Liver (tissue), 9 donors: ENCODE measurements around the gene THBS1. TPM values are rescaled to one million over a fixed set of nuclear protein-coding genes. Genes with fewer than 3 reads are reported as not detected.

ENCODE experiments used
- DNase-seq: peaks from one replicate; pipeline ENCODE4 v3.0.0-alpha.2; 2017; ENCODE audit warnings: low spot score
- H3K27ac ChIP-seq, 2 donors: one replicate each; pipeline ENCODE4 v1.7.0; 2013; ENCODE audit warnings: inconsistent platforms in 2 of 2, low read length in 2 of 2, control low read depth in 1 of 2, low read depth in 1 of 2, mild to moderate bottlenecking in 1 of 2
- H3K27me3 ChIP-seq, 4 donors: one replicate each; pipeline versions ENCODE4 v1.6.1 to v1.7.0; 2013; ENCODE audit warnings: low read length in 3 of 4, inconsistent platforms in 1 of 4, mild to moderate bottlenecking in 1 of 4, moderate library complexity in 1 of 4; ENCODE audit not compliant: control insufficient read depth in 4 of 4, insufficient read depth in 4 of 4
- H3K36me3 ChIP-seq, 4 donors: one replicate each; pipeline versions ENCODE4 v1.6.1 to v1.7.0; 2013; ENCODE audit warnings: low read length in 3 of 4, mild to moderate bottlenecking in 3 of 4, low read depth in 1 of 4, moderate library complexity in 1 of 4; ENCODE audit not compliant: control insufficient read depth in 4 of 4, insufficient read depth in 3 of 4
- H3K4me1 ChIP-seq, 4 donors: one replicate each; pipeline versions ENCODE4 v1.6.1 to v1.7.0; 2013; ENCODE audit warnings: low read length in 3 of 4, mild to moderate bottlenecking in 3 of 4, moderate library complexity in 1 of 4; ENCODE audit not compliant: control insufficient read depth in 4 of 4, insufficient read depth in 4 of 4
- H3K4me3 ChIP-seq, 3 donors: one replicate each; pipeline versions ENCODE4 v1.6.1 to v1.7.0; 2013; ENCODE audit warnings: low read length in 3 of 3, control low read depth in 1 of 3, low read depth in 1 of 3, mild to moderate bottlenecking in 1 of 3
- H3K9ac ChIP-seq, 2 donors: one replicate each; pipeline ENCODE4 v1.7.0; 2013; ENCODE audit warnings: low read length in 2 of 2, mild to moderate bottlenecking in 2 of 2, moderate library complexity in 2 of 2, control low read depth in 1 of 2, low read depth in 1 of 2
- H3K9me3 ChIP-seq, 4 donors: one replicate each; pipeline versions ENCODE4 v1.6.1 to v1.7.0; 2013; ENCODE audit warnings: low read length in 3 of 4; ENCODE audit not compliant: control insufficient read depth in 4 of 4
- CTCF ChIP-seq: fragments of 150-350 bp; IDR thresholded peaks from 2 replicates; pipeline ENCODE4 v1.5.1; 2017; ENCODE audit warnings: improper control_type of control experiment, low read depth, low read length; ENCODE audit not compliant: missing input control
- EGR1 ChIP-seq, 2 donors: IDR thresholded peaks; 2 replicates each; pipeline ENCODE4 v1.6.1; 2016 to 2018; ENCODE audit warnings: antibody characterized with exemption in 2 of 2, low read depth in 2 of 2
- FOXA1 ChIP-seq: IDR thresholded peaks from 2 replicates; pipeline ENCODE4 v1.6.1; 2016; ENCODE audit warnings: antibody characterized with exemption
- FOXA2 ChIP-seq: IDR thresholded peaks from 2 replicates; pipeline ENCODE4 v1.6.1; 2016; ENCODE audit warnings: antibody characterized with exemption
- GABPA ChIP-seq, 2 donors: IDR thresholded peaks in 1 of 2; conservative IDR thresholded peaks in 1 of 2; 2 replicates each; pipeline ENCODE4 v1.6.1; 2016; ENCODE audit warnings: antibody characterized with exemption in 2 of 2, mild to moderate bottlenecking in 1 of 2, moderate library complexity in 1 of 2
- HNF4A ChIP-seq, 2 donors: conservative IDR thresholded peaks; 2 replicates each; pipeline ENCODE4 v1.6.1; 2016; ENCODE audit warnings: antibody characterized with exemption in 2 of 2, mild to moderate bottlenecking in 2 of 2
- HNF4G ChIP-seq: IDR thresholded peaks from 2 replicates; pipeline ENCODE4 v1.6.1; 2016; ENCODE audit warnings: antibody characterized with exemption
- JUND ChIP-seq, 2 donors: IDR thresholded peaks; 2 replicates each; pipeline ENCODE4 v1.6.1; 2016; ENCODE audit warnings: antibody characterized with exemption in 2 of 2
- MAX ChIP-seq: IDR thresholded peaks from 2 replicates; pipeline ENCODE4 v1.6.1; 2016; ENCODE audit warnings: antibody characterized with exemption
- NR2F2 ChIP-seq: IDR thresholded peaks from 2 replicates; pipeline ENCODE4 v1.6.1; 2016; ENCODE audit warnings: antibody characterized with exemption
- RAD21 ChIP-seq, 2 donors: IDR thresholded peaks; 2 replicates each; pipeline ENCODE4 v1.6.1; 2016; ENCODE audit warnings: antibody characterized with exemption in 2 of 2, mild to moderate bottlenecking in 2 of 2
- REST ChIP-seq: IDR thresholded peaks from 2 replicates; pipeline ENCODE4 v1.6.1; 2016; ENCODE audit warnings: antibody characterized with exemption, mild to moderate bottlenecking
- RXRA ChIP-seq, 2 donors: IDR thresholded peaks; 2 replicates each; pipeline ENCODE4 v1.6.1; 2017 to 2018; ENCODE audit warnings: antibody characterized with exemption in 2 of 2, mild to moderate bottlenecking in 1 of 2
- SP1 ChIP-seq: IDR thresholded peaks from 2 replicates; pipeline ENCODE4 v1.6.1; 2018; ENCODE audit warnings: antibody characterized with exemption, mild to moderate bottlenecking
- TAF1 ChIP-seq: conservative IDR thresholded peaks from 2 replicates; pipeline ENCODE4 v1.6.1; 2016; ENCODE audit warnings: antibody characterized with exemption, mild to moderate bottlenecking
- YY1 ChIP-seq: IDR thresholded peaks from 2 replicates; pipeline ENCODE4 v1.6.1; 2016; ENCODE audit warnings: antibody characterized with exemption, mild to moderate bottlenecking
- ZBTB33 ChIP-seq: IDR thresholded peaks from 2 replicates; pipeline ENCODE4 v1.6.1; 2016; ENCODE audit warnings: antibody characterized with exemption
- WGBS: extraction: QIAGEN DNeasy Blood & Tissue Kit; methylation state at CpG from one replicate; pipeline ENCODE4 v1.1.7; 2013; 5-methylcytosine and 5-hydroxymethylcytosine counted together
- polyA plus RNA-seq, 2 donors: library from polyadenylated mRNA; stranded (reverse) in 1 of 2; unstranded in 1 of 2; fragments of 200-250 nt in 1 of 2; fragments of >200 nt in 1 of 2; fragmentation: Nextera tagmentation in 1 of 2; extraction: Ambion mirVana in 1 of 2; gene quantifications; one replicate each; pipeline versions ENCODE4 v1.2.1 to v1.2.3, GENCODE V29; 2013 to 2015
- total RNA-seq, 2 donors: library from RNA; depleted of rRNA; stranded (reverse); fragments of >200 nt; gene quantifications; one replicate each; pipeline ENCODE4 v1.2.3, GENCODE V29; 2014
- donor health status: healthy.
- donor health status: healthy.
- donor health status: healthy.
- donor health status: healthy.
- donor health status: healthy.

Gene THBS1
- total and polyA plus RNA-seq, 4 donors = 8.9 to 73.6 (median 22.6) TPM

- no peaks in the 10 kb centered on the region for H3K27me3 ChIP-seq
- no peak for DNase-seq
- TF ChIP-seq FOXA2 = no peak
- no peak for TF ChIP-seq CTCF
- TF ChIP-seq JUND (IDR thresholded peaks at IDR 0.05) = no peak
- no peak for TF ChIP-seq ZBTB33
- TF ChIP-seq HNF4A (conservative IDR thresholded peaks at IDR 0.05) = no peak
- no peak for TF ChIP-seq YY1
- no peak for TF ChIP-seq GABPA (IDR thresholded peaks at IDR 0.05 in 1 of 2, conservative IDR thresholded peaks at IDR 0.05 in 1 of 2)
- TF ChIP-seq HNF4G = no peak
- no peak for TF ChIP-seq EGR1 (IDR thresholded peaks at IDR 0.05; ENCODE audit: low read depth in 2 of 2)
- TF ChIP-seq MAX = no peak
- TF ChIP-seq FOXA1 = no peak
- no peak for TF ChIP-seq RXRA (IDR thresholded peaks at IDR 0.05)
- no peak overlapping the region for H3K27ac ChIP-seq
- WGBS = 72% methylated on average over 3 of the region's 3 CpGs
- peaks cover 0 to 5% (median under 1%) of the 10 kb centered on the region in 4 donors for H3K9me3 ChIP-seq
- H3K9ac ChIP-seq = no peak overlapping the region
- peaks cover 0 to 3% (median 0%) of the 10 kb centered on the region in 4 donors for H3K4me1 ChIP-seq
- H3K4me3 ChIP-seq = no peak overlapping the region
- H3K36me3 ChIP-seq = no peaks in the 10 kb centered on the region
Measured at GRCh38 chr15:39539973-39540558, 40.8 kb upstream of the THBS1 start.

GRCh38 chr15:39542385-39543065 is 38.4 kb upstream of the THBS1 start:
- no peak overlapping the region for H3K9ac ChIP-seq

More at GRCh38 chr15:39542385-39543065, 38.4 kb upstream of the THBS1 start:
- no peaks in the 10 kb centered on the region for H3K27me3 ChIP-seq
- no peak for DNase-seq
- peaks cover 0 to 3% (median 0%) of the 10 kb centered on the region in 4 donors for H3K4me1 ChIP-seq
- peaks cover 0 to 11% (median under 1%) of the 10 kb centered on the region in 4 donors for H3K9me3 ChIP-seq
- WGBS = 94% methylated on average over 4 of the region's 4 CpGs
- no peak overlapping the region for H3K27ac ChIP-seq
- no peaks in the 10 kb centered on the region for H3K36me3 ChIP-seq
- no peak overlapping the region for H3K4me3 ChIP-seq
- TF ChIP-seq JUND (IDR thresholded peaks at IDR 0.05) = no peak
- TF ChIP-seq HNF4A (conservative IDR thresholded peaks at IDR 0.05) = no peak
- no peak for TF ChIP-seq RAD21 (IDR thresholded peaks at IDR 0.05)
- no peak for TF ChIP-seq EGR1 (IDR thresholded peaks at IDR 0.05; ENCODE audit: low read depth in 2 of 2)
- TF ChIP-seq MAX = no peak
- no peak for TF ChIP-seq SP1
- TF ChIP-seq CTCF = no peak
- TF ChIP-seq ZBTB33 = no peak
- no peak for TF ChIP-seq GABPA (IDR thresholded peaks at IDR 0.05 in 1 of 2, conservative IDR thresholded peaks at IDR 0.05 in 1 of 2)
- no peak for TF ChIP-seq YY1
- no peak for TF ChIP-seq TAF1
- no peak for TF ChIP-seq REST
- TF ChIP-seq NR2F2 = no peak
